GM12878 (cell line): ENCODE results near the gene YEATS2.

Experiments used
- CBX3 ChIP-seq: fragments of 200-600 bp; sonication (generic); IDR thresholded peaks from 2 replicates; pipeline ENCODE4 v1.6.1; 2016; ENCODE audit warnings: low read depth, borderline replicate concordance
- MXI1 ChIP-seq: fragments of 150-350 bp; IDR thresholded peaks from 2 replicates; pipeline ENCODE4 v1.6.1; 2011; ENCODE audit warnings: low read depth, mild to moderate bottlenecking, inconsistent platforms, low read length, improper control_type of control experiment
- NFYA ChIP-seq: IDR thresholded peaks from 2 replicates; pipeline ENCODE4 v1.6.1; 2011; ENCODE audit warnings: low read depth, mild to moderate bottlenecking, low read length, improper control_type of control experiment, borderline replicate concordance
- NRF1 ChIP-seq: conservative IDR thresholded peaks from 2 replicates; pipeline ENCODE4 v1.6.1; 2011; ENCODE audit warnings: mild to moderate bottlenecking, low read depth, low read length, improper control_type of control experiment
- POLR2A ChIP-seq: IDR thresholded peaks from 2 replicates; pipeline ENCODE4 v1.6.1; 2011; ENCODE audit warnings: low read depth, mild to moderate bottlenecking, low read length
- POLR2AphosphoS5 ChIP-seq: IDR thresholded peaks from 2 replicates; pipeline ENCODE4 v1.6.1; 2011; ENCODE audit warnings: mild to moderate bottlenecking, low read length, inconsistent platforms
- RAD21 ChIP-seq: IDR thresholded peaks from 2 replicates; pipeline ENCODE4 v1.6.1; 2011; ENCODE audit warnings: mild to moderate bottlenecking, low read depth, low read length, moderate library complexity; ENCODE audit not compliant: insufficient read depth
- SUZ12 ChIP-seq: fragments of 200-600 bp; sonication (generic); IDR thresholded peaks from one replicate; pipeline ENCODE4 v1.6.1; 2018; ENCODE audit warnings: antibody characterized with exemption, mild to moderate bottlenecking; ENCODE audit not compliant: unreplicated experiment
- TCF7 ChIP-seq: IDR thresholded peaks from 2 replicates; pipeline ENCODE4 v1.6.1; 2014; ENCODE audit warnings: antibody characterized with exemption, borderline replicate concordance
- ZNF274 ChIP-seq: IDR thresholded peaks from one replicate; pipeline ENCODE4 v1.8.0; 2011; ENCODE audit not compliant: insufficient read length, insufficient read depth
- TF ChIP-seq, protein P1 (sequence below), 3 experiments: IDR thresholded peaks in 2 of 3; conservative IDR thresholded peaks in 1 of 3; 2 replicates each; pipeline ENCODE4 v1.5.1; 2011; ENCODE audit warnings: low read depth in 3 of 3, low read length in 3 of 3, mild to moderate bottlenecking in 3 of 3, control low read depth in 2 of 3, moderate library complexity in 2 of 3, inconsistent platforms in 1 of 3, mixed read lengths in 1 of 3; ENCODE audit not compliant: control insufficient read depth in 2 of 3, insufficient read depth in 1 of 3; ENCODE audit errors: extremely low read depth in 1 of 3
- TF ChIP-seq, protein P2 (sequence below): IDR thresholded peaks from 2 replicates; pipeline ENCODE4 v1.6.1; 2012; ENCODE audit warnings: low read depth, low read length, improper control_type of control experiment
- TF ChIP-seq, protein P3 (sequence below): fragments of 450-650 bp; IDR thresholded peaks from 2 replicates; pipeline ENCODE4 v1.6.1; 2017; ENCODE audit warnings: mild to moderate bottlenecking

DNA sequence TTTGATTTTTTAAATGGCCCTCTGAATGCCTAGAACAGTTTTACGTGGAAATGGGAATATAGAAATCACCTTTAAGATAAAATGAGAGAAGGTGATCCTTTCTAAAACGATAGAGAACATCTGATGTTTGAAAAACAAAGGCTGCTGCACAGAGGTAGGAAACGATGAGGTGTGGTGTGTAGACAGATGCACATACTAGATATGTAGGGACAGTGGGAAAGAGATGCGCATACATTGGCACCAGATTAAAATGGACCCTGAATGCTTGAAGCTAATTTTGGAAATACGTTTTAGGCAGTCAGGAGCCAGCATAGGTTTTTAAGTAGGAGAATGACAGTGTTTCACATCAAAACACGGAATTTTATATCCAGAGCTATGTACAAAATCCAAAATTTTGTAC, 98.8 kb downstream of the YEATS2 start:
- TF ChIP-seq SUZ12 (no peak), MXI1 (no peak), CBX3 (no peak), NRF1 (no peak), POLR2AphosphoS5 (no peak), TCF7 (no peak), POLR2A (no peak), ZNF274 (no peak), RAD21 (no peak), NFYA (no peak)
- TF ChIP-seq, protein P1, sequence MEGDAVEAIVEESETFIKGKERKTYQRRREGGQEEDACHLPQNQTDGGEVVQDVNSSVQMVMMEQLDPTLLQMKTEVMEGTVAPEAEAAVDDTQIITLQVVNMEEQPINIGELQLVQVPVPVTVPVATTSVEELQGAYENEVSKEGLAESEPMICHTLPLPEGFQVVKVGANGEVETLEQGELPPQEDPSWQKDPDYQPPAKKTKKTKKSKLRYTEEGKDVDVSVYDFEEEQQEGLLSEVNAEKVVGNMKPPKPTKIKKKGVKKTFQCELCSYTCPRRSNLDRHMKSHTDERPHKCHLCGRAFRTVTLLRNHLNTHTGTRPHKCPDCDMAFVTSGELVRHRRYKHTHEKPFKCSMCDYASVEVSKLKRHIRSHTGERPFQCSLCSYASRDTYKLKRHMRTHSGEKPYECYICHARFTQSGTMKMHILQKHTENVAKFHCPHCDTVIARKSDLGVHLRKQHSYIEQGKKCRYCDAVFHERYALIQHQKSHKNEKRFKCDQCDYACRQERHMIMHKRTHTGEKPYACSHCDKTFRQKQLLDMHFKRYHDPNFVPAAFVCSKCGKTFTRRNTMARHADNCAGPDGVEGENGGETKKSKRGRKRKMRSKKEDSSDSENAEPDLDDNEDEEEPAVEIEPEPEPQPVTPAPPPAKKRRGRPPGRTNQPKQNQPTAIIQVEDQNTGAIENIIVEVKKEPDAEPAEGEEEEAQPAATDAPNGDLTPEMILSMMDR (IDR thresholded peaks at IDR 0.05 in 2 of 3, conservative IDR thresholded peaks at IDR 0.05 in 1 of 3; ENCODE audit: control insufficient read depth in 2 of 3, extremely low read depth in 1 of 3, insufficient read depth in 1 of 3, low read depth in 3 of 3, low read length in 3 of 3): no peak
- TF ChIP-seq, protein P2, sequence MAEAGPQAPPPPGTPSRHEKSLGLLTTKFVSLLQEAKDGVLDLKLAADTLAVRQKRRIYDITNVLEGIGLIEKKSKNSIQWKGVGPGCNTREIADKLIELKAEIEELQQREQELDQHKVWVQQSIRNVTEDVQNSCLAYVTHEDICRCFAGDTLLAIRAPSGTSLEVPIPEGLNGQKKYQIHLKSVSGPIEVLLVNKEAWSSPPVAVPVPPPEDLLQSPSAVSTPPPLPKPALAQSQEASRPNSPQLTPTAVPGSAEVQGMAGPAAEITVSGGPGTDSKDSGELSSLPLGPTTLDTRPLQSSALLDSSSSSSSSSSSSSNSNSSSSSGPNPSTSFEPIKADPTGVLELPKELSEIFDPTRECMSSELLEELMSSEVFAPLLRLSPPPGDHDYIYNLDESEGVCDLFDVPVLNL: no peak
- TF ChIP-seq, protein P3, sequence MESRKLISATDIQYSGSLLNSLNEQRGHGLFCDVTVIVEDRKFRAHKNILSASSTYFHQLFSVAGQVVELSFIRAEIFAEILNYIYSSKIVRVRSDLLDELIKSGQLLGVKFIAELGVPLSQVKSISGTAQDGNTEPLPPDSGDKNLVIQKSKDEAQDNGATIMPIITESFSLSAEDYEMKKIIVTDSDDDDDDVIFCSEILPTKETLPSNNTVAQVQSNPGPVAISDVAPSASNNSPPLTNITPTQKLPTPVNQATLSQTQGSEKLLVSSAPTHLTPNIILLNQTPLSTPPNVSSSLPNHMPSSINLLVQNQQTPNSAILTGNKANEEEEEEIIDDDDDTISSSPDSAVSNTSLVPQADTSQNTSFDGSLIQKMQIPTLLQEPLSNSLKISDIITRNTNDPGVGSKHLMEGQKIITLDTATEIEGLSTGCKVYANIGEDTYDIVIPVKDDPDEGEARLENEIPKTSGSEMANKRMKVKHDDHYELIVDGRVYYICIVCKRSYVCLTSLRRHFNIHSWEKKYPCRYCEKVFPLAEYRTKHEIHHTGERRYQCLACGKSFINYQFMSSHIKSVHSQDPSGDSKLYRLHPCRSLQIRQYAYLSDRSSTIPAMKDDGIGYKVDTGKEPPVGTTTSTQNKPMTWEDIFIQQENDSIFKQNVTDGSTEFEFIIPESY: no peak
